Uterus (tissue), 2 donors: ENCODE measurements around the gene TXNDC11.

ENCODE experiments used
- POLR2A ChIP-seq, 2 donors: fragments of 450-650 bp; IDR thresholded peaks; one replicate each; pipeline ENCODE4 v1.6.1; 2016; ENCODE audit warnings: antibody characterized with exemption in 2 of 2, mild to moderate bottlenecking in 1 of 2, moderate library complexity in 1 of 2
- TF ChIP-seq, protein P1 (sequence below), 4 experiments: fragments of 200-600 bp in 2 of 4; fragments of 450-650 bp in 2 of 4; sonication (generic) in 2 of 4; IDR thresholded peaks; one replicate each; pipeline ENCODE4 v1.5.1; 2016 to 2019; ENCODE audit warnings: antibody characterized with exemption in 4 of 4, mild to moderate bottlenecking in 2 of 4, moderate library complexity in 1 of 4

DNA sequence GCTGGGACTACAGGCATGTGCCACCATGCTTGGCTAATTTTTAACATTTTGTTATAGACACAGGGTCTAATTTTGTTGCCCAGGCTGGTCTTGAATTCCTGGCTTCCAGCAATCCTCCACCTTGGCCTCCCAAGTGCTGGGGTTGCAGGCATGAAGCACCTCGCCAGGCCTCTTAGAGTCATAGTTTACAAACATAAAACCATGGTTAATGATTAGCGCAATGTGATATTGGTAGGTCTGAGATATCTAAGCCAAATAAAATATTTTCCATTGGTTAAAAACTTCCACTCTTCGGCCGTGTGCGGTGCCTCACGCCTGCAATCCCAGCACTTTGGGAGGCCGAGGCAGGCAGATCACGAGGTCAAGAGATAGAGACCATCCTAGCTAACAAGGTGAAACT is 16.6 kb downstream of the TXNDC11 start:
- TF ChIP-seq, protein P1, sequence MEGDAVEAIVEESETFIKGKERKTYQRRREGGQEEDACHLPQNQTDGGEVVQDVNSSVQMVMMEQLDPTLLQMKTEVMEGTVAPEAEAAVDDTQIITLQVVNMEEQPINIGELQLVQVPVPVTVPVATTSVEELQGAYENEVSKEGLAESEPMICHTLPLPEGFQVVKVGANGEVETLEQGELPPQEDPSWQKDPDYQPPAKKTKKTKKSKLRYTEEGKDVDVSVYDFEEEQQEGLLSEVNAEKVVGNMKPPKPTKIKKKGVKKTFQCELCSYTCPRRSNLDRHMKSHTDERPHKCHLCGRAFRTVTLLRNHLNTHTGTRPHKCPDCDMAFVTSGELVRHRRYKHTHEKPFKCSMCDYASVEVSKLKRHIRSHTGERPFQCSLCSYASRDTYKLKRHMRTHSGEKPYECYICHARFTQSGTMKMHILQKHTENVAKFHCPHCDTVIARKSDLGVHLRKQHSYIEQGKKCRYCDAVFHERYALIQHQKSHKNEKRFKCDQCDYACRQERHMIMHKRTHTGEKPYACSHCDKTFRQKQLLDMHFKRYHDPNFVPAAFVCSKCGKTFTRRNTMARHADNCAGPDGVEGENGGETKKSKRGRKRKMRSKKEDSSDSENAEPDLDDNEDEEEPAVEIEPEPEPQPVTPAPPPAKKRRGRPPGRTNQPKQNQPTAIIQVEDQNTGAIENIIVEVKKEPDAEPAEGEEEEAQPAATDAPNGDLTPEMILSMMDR (IDR thresholded peaks at IDR 0.05) = no peak
- TF ChIP-seq POLR2A (IDR thresholded peaks at IDR 0.05) = no peak
